Prostate gland (tissue), 2 donors: ENCODE data around the gene SHC4. TPM values are rescaled to one million over a fixed set of nuclear protein-coding genes. Genes with fewer than 3 reads are reported as not detected.

ENCODE experiments used
- DNase-seq: peaks from one replicate; pipeline ENCODE4 v3.0.0-alpha.2; 2019; ENCODE audit warnings: low spot score
- H3K27ac ChIP-seq, 2 donors: fragments of 200-600 bp; sonication (generic); 2 replicates each; pipeline ENCODE4 v1.5.1; 2017 to 2019
- H3K27me3 ChIP-seq: fragments of 200-600 bp; sonication (generic); replicated peaks from 2 replicates; pipeline ENCODE4 v1.5.1; 2019; ENCODE audit not compliant: insufficient read depth
- H3K36me3 ChIP-seq, 2 donors: fragments of 200-600 bp; sonication (generic); 1 replicate in 1 of 2; 2 replicates in 1 of 2; pipeline versions ENCODE4 v1.5.1 to v1.8.1; 2017 to 2019
- H3K4me1 ChIP-seq: fragments of 200-600 bp; sonication (generic); replicated peaks from 2 replicates; pipeline ENCODE4 v1.5.1; 2019
- H3K4me3 ChIP-seq, 2 donors: fragments of 200-600 bp; sonication (generic); 2 replicates each; pipeline ENCODE4 v1.5.1; 2017 to 2019
- H3K9me3 ChIP-seq: fragments of 200-600 bp; sonication (generic); 2 replicates; pipeline ENCODE4 v1.5.1; 2017
- CTCF ChIP-seq, 4 experiments: fragments of 200-600 bp in 2 of 4; fragments of 450-650 bp in 2 of 4; sonication (generic) in 2 of 4; IDR thresholded peaks; 1 replicate in 3 of 4; 2 replicates in 1 of 4; pipeline ENCODE4 v1.5.1; 2016 to 2019; ENCODE audit warnings: antibody characterized with exemption in 4 of 4, mild to moderate bottlenecking in 2 of 4, moderate library complexity in 2 of 4
- POLR2A ChIP-seq: fragments of 450-650 bp; IDR thresholded peaks from one replicate; pipeline ENCODE4 v1.6.1; 2016; ENCODE audit warnings: antibody characterized with exemption, mild to moderate bottlenecking
- POLR2AphosphoS5 ChIP-seq: sonication (generic); formaldehyde crosslinking; IDR thresholded peaks from one replicate; pipeline ENCODE4 v1.6.1; 2017; ENCODE audit warnings: antibody characterized with exemption
- WGBS: methylation state at CpG from one replicate; pipeline ENCODE4 v1.1.5; 2018; 5-methylcytosine and 5-hydroxymethylcytosine counted together
- intact Hi-C: fragments of 100-400 bp; cut with DNase I; formaldehyde crosslinking; loops from one replicate; pipeline ENCODE4 v1.14.2; 2022
- total RNA-seq, 2 donors: library from RNA; depleted of rRNA; stranded (reverse); fragments of >200 nt; gene quantifications; one replicate each; pipeline ENCODE4 v1.1.0, GENCODE V29; 2016

SHC4 gene
- total RNA-seq, 2 donors from 2014 or later: 0.27 to 45.0 TPM

GRCh38 chr15:48782911-48783310 is 180.8 kb downstream of the SHC4 start:
- WGBS: 94% methylated on average over 2 of the region's 2 CpGs
- no peak for TF ChIP-seq CTCF (IDR thresholded peaks at IDR 0.05)
- no peak for TF ChIP-seq POLR2A
- TF ChIP-seq POLR2AphosphoS5: no peak
- DNase-seq: no peak
- Histone ChIP-seq H3K9me3 (no peaks in the 10 kb centered on the region), H3K27ac (no peak overlapping the region), H3K27me3 (no peaks in the 10 kb centered on the region), H3K36me3 (no peaks in the 10 kb centered on the region), H3K4me1 (no peaks in the 10 kb centered on the region), H3K4me3 (no peak overlapping the region)
- intact Hi-C loops: no loop called here

GRCh38 chr15:48781481-48782081 is 182.1 kb downstream of the SHC4 start:
- Histone ChIP-seq H3K36me3 (no peaks in the 10 kb centered on the region), H3K4me1 (no peaks in the 10 kb centered on the region), H3K27ac (no peak overlapping the region), H3K4me3 (no peak overlapping the region), H3K9me3 (no peaks in the 10 kb centered on the region), H3K27me3 (no peaks in the 10 kb centered on the region)
- intact Hi-C loops: no loop called here
- WGBS: 92% methylated on average over 5 of the region's 5 CpGs
- TF ChIP-seq CTCF (IDR thresholded peaks at IDR 0.05): no peak
- TF ChIP-seq POLR2AphosphoS5: no peak
- DNase-seq: no peak

GRCh38 chr15:48781017-48781416 is 182.7 kb downstream of the SHC4 start:
- TF ChIP-seq CTCF (IDR thresholded peaks at IDR 0.05): no peak
- no peak for TF ChIP-seq POLR2AphosphoS5
- no peak for TF ChIP-seq POLR2A
- DNase-seq: no peak
- WGBS: 80% methylated on average over 2 of the region's 2 CpGs
- Histone ChIP-seq H3K9me3 (no peaks in the 10 kb centered on the region), H3K4me3 (no peak overlapping the region), H3K27ac (no peak overlapping the region), H3K36me3 (no peaks in the 10 kb centered on the region), H3K27me3 (no peaks in the 10 kb centered on the region), H3K4me1 (no peaks in the 10 kb centered on the region)
- intact Hi-C loops: no loop called here

GRCh38 chr15:48778331-48778730 is 185.4 kb downstream of the SHC4 start:
- Histone ChIP-seq H3K36me3 (no peaks in the 10 kb centered on the region), H3K27me3 (no peaks in the 10 kb centered on the region), H3K27ac (no peak overlapping the region), H3K4me3 (no peak overlapping the region), H3K4me1 (no peaks in the 10 kb centered on the region), H3K9me3 (no peaks in the 10 kb centered on the region)
- DNase-seq: no peak
- TF ChIP-seq CTCF (IDR thresholded peaks at IDR 0.05): no peak
- TF ChIP-seq POLR2A: no peak
- no peak for TF ChIP-seq POLR2AphosphoS5
- WGBS: 66% methylated on average over 10 of the region's 10 CpGs
- intact Hi-C loops: no loop called here

- Histone ChIP-seq H3K9me3 (no peaks in the 10 kb centered on the region), H3K27me3 (no peaks in the 10 kb centered on the region), H3K4me1 (no peaks in the 10 kb centered on the region), H3K4me3 (no peak overlapping the region), H3K27ac (no peak overlapping the region), H3K36me3 (no peaks in the 10 kb centered on the region)
- DNase-seq: no peak
- WGBS: 65% methylated on average over 1 of the region's 1 CpG
- intact Hi-C loops: no loop called here
- TF ChIP-seq POLR2A: no peak
Observed at GRCh38 chr15:48777645-48778330, 185.9 kb downstream of the SHC4 start.
